ENCODE results near the gene PCNX3.
"Not testable (repeated sequence)": the region's sequence is repeated elsewhere in the genome, so short reads cannot be mapped to it uniquely, and the experiment has no call there.

The PCNX3 gene

DNA sequence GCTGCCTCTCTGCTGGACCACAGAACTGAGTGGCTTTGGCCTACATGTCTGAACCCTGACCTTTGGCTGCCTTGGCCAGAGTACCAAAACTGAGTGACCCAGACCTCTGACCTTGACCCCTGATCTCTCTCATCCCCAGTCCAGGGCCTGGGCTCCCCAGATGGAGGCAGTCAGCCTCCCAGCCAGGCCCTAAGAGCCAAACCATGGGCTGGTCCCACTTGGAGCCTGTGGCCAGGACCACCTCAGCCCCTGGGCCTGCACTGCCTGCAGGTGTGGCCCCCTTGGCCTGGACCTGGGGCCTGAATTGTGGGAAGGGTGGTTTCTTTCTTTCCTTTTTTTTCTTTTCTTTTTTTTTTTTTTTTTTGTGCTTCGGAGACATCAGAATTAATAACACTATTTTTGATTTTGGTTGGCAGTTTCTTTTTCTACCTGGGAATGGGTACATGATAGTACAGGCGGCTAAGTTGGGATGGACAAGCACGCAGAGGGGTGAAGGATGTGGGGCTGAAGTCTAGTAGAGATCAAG lies 21.5 kb downstream of the PCNX3 start:
- FAIRE-seq (peak; percentile 44), DNase-seq (ENCODE audit: insufficient read length, low spot score) (no peak)

DNA sequence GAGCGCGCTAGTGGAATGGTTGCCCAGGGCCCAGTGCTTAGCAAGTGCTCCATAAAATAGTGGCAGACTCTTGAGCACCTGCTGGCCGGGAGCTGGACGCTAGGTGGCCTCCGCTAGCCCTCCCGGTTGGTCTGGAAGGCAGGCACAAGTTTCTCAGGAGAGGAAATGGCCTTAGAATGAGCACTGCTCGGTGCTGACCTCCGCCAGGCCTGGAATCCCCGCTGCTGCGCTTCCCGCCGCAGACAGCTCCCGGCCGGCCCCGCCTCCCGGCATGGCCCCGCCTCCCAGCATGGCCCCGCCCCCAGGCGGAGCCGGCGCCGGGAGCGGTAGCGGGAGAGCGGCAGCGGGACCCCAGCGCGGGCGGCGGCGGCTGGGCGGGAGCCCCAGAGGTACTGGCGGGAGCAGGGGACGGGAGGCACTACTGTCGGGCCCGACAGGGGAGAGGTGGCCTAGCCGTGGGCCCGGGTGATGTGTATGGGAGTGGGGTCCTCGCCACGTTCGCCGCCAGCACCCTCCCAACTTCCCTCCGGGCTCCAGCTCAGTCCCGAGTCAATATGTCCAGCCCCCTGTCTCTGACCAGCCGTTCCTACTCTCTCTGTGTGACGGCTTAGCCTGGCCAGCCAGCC lies 22.3 kb downstream of the PCNX3 start, which contains the start of gene SIPA1:
TSS of gene SIPA1 (plus strand) at position 308 of the 626 bp plus-strand sequence. CDS start 2,821 bp downstream, outside the sequence.
- DNase-seq (ENCODE audit: insufficient read length, low spot score) (peak; percentile 95), FAIRE-seq (peak; percentile 95)

- DNase-seq (ENCODE audit: insufficient read length, low spot score); FAIRE-seq: not testable (repeated sequence)
These were observed 23.6 kb downstream of the PCNX3 start for GRCh38 chr11:65639228-65639597.

DNA sequence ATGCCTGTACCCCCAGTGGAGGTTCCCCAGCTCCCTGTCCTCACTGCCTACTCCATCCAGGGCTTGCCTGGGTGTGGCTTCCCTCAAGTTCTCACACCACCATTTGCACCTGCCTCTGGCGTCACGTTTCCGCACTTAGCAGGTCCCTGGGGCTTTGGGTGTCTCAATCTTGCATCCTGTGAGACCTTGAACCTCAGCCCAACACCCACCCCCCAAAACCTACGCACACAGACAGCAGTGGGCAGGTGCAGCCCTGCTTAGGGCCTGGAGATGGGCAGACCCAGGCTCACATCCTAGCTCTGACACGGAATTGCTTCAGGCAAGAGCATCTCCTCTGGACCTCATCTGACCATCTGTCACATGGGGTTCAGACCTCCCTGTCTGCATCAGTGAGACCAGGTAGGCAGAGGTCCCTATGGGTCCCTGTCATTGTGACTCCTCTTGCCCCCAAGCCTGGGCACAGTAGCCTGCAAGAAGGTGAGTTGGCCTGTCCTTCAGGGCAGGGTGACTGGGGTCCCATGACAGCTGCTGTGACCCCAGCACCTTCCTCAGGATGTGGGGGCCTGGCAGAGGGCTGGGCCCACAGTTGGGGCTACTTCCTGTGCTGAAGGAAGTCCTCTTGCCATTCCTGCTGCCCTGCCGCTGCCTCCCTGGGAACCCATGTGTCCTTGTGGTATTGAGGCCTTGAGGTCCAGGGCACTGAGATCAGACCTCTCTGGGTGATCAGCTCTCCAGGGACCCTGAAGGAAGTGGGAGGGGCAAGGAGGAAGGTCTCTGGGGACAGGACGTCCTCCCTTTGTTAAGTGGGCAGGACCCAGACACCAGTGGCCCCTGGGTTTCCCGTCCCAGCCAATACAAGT lies 24.3 kb downstream of the PCNX3 start:
- no peak for DNase-seq (ENCODE audit: insufficient read length, low spot score)
- no peak for FAIRE-seq

- FAIRE-seq = no peak
These were observed 25.1 kb downstream of the PCNX3 start for GRCh38 chr11:65640483-65641296.

DNA sequence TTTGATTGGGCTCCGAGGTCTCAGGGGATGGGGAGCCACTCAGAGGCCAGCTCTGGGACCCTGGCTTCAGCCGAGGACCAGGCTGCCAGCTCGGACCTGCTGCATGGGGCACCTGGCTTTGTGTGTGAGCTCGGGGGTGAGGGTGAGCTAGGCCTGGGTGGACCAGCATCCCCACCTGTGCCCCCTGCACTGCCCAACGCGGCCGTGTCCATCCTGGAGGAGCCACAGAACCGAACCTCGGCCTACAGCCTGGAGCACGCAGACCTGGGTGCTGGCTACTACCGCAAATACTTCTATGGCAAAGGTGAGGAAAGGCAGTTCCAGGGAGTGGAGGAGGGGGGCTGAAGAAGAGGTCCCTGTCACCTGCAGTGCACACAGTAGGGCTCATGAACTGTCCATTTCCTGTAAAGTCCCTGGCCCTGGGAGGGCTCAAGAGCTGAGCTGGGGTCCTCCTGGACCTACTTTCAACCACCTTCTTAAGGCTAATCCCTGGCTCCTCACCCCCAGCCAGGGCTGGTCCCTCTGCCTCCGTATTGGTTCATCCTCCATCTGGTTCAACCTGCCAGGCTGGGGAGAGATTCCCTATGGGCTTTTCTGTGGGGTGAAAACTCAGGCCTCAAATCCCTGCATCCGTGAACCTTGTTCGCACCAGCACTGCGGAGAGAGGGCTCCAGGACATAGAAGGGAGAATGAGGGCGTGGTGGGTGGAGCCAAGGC lies 25.9 kb downstream of the PCNX3 start:
- FAIRE-seq (no peak), DNase-seq (ENCODE audit: insufficient read length, low spot score) (no peak)

More at GRCh38 chr11:65640483-65641296, 25.1 kb downstream of the PCNX3 start:
- DNase-seq (ENCODE audit: insufficient read length, low spot score) = no peak

DNA sequence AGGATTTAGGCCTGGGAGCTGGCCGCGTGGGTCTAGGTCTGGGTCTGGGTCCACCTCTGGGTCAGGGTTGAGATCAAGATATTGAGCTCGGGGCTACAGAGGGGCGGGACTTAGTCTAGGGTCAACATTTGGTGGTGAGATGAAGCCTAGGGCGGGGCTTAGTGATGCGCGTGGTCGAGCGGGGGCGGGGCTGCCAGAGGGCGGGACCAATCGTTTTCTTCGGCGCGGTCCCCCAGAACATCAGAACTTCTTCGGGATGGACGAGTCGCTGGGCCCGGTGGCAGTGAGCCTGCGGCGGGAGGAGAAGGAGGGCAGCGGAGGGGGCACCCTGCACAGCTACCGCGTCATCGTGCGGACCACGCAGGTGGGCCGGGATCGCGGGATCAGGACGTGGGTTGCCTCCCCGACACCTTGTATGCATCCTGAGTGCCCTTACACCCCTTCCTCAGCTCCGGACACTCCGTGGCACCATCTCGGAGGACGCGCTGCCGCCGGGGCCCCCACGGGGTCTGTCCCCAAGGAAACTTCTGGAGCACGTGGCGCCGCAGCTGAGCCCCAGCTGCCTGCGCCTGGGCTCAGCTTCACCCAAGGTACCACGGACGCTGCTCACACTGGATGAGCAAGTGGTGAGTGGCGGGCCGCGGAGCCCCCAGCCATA lies 26.6 kb downstream of the PCNX3 start:
- no peak for FAIRE-seq

GRCh38 chr11:65643971-65644370 lies 28.4 kb downstream of the PCNX3 start:
- FAIRE-seq (peak; percentile 9), DNase-seq (ENCODE audit: insufficient read length, low spot score) (no peak)

More for the DNA sequence above, 26.6 kb downstream of the PCNX3 start:
- no peak for DNase-seq (ENCODE audit: insufficient read length, low spot score)

- FAIRE-seq (no peak), DNase-seq (ENCODE audit: insufficient read length, low spot score) (no peak)
These were observed 29.3 kb downstream of the PCNX3 start for GRCh38 chr11:65644837-65645236.

DNA sequence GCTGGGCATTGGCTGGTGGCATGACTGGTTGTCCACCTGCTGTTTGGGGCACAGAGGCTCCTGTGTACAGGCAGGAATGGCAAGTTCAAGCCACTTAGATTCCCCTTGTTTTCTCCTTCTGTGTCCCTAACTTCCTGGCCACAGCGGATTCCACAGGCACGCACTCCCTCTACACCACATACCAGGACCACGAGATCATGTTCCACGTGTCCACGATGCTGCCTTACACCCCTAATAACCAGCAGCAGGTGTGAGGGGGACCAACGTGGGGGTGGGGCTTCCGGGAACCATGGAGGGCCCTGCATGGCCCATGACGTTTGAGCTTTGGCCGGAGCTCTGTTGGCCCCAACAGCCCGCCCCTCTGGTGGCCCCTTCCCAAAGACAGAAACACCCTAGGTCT lies 30.1 kb downstream of the PCNX3 start:
- FAIRE-seq (peak; percentile 75), DNase-seq (ENCODE audit: insufficient read length, low spot score) (no peak)

DNA sequence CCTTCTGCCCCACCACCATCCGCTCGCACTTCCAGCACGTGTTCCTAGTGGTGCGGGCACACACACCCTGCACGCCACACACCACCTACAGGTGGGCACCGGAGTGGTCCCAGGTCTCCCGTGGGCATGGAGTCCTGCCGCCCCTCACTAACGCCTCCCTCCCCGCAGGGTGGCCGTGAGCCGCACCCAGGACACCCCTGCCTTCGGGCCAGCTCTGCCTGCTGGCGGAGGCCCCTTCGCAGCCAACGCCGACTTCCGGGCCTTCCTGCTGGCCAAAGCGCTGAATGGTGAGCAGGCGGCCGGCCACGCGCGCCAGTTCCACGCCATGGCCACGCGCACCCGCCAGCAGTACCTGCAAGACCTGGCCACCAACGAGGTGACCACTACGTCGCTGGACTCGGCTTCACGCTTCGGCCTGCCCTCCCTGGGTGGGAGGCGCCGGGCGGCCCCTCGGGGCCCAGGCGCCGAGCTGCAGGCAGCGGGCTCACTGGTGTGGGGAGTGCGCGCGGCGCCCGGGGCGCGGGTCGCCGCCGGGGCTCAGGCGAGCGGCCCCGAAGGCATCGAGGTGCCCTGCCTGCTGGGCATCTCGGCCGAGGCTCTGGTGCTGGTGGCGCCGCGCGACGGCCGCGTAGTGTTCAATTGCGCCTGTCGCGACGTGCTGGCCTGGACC lies 30.8 kb downstream of the PCNX3 start:
- no peak for DNase-seq (ENCODE audit: insufficient read length, low spot score)

GRCh38 chr11:65646958-65647701 lies 31.6 kb downstream of the PCNX3 start:
- DNase-seq (ENCODE audit: insufficient read length, low spot score) (no peak), FAIRE-seq (no peak)

More for the DNA sequence above, 30.8 kb downstream of the PCNX3 start:
- no peak for FAIRE-seq

GRCh38 chr11:65648997-65649493 lies 33.5 kb downstream of the PCNX3 start:
- DNase-seq (ENCODE audit: insufficient read length, low spot score) = no peak
- FAIRE-seq = no peak

- DNase-seq (ENCODE audit: insufficient read length, low spot score) (no peak), FAIRE-seq (no peak)
These were observed 34.3 kb downstream of the PCNX3 start for GRCh38 chr11:65649656-65650546.

DNA sequence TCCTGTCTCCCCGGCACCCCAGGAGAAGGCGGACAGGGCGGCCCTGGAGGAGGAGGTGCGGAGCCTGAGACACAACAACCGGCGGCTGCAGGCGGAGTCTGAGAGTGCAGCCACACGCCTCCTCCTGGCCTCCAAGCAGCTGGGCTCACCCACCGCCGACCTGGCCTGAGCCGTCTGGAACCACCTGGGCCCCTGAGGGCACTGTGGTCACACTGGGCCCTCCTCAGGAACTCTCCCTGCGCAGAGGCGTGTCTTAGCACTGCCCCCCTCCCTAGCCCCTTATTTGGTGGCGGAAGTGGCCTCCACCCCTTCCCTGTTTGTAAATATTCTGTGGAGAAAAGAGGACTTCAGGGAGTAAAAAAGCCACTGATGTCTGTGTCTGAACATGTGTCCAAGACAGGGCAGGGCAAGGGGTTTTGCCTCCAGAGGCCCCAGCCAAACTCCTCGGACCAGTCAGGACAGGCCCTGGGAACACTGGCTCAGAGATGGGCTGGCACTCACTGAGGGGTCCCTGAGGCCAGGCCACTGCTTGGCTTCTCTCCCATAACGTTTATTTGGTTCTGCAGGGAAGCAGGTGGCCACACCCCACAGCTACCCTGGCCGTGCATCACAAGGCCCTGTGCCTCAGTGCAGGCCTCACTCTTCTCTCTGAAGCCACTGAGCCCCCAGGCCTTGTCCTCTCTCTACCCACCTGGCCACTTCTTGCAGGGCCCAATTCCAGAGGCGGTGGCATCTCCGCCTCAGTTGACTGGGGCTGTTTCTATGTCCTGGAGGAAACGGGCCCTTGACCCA lies 35.2 kb downstream of the PCNX3 start:
- no peak for DNase-seq (ENCODE audit: insufficient read length, low spot score)
- no peak for FAIRE-seq

DNA sequence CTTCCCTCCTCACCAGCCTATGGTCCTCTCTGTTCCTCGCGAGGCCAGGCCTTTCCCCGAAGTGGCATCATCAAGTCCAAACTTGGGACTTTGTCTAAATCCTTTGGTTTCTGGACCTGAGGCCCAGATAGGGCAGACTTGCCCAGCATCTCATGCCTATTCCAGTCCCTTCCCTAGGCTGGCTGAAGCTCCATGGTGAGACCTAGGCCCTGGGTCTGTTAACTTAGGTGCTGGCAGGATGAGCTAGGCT lies 35.7 kb downstream of the PCNX3 start:
- DNase-seq (ENCODE audit: insufficient read length, low spot score) = no peak
- FAIRE-seq = no peak
